Measurements from ENCODE around the gene PRKAA1. TPM values are rescaled to one million over a fixed set of nuclear protein-coding genes. Genes with fewer than 3 reads are reported as not detected.
"Not testable (repeated sequence)": the region's sequence is repeated elsewhere in the genome, so short reads cannot be mapped to it uniquely, and the experiment has no call there.

PRKAA1 gene
- total RNA-seq, 4 donors from 2014 or later: 67.1 to 120 (median 92.8) TPM

- TF ChIP-seq, protein P1, sequence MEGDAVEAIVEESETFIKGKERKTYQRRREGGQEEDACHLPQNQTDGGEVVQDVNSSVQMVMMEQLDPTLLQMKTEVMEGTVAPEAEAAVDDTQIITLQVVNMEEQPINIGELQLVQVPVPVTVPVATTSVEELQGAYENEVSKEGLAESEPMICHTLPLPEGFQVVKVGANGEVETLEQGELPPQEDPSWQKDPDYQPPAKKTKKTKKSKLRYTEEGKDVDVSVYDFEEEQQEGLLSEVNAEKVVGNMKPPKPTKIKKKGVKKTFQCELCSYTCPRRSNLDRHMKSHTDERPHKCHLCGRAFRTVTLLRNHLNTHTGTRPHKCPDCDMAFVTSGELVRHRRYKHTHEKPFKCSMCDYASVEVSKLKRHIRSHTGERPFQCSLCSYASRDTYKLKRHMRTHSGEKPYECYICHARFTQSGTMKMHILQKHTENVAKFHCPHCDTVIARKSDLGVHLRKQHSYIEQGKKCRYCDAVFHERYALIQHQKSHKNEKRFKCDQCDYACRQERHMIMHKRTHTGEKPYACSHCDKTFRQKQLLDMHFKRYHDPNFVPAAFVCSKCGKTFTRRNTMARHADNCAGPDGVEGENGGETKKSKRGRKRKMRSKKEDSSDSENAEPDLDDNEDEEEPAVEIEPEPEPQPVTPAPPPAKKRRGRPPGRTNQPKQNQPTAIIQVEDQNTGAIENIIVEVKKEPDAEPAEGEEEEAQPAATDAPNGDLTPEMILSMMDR (IDR thresholded peaks at IDR 0.05): no peak
- ATAC-seq (ENCODE audit: low FRiP score) (peak; percentile 64), DNase-seq (ENCODE audit: low spot score) (peak; percentile 63)
Observed at GRCh38 chr5:40797273-40798011, 732 bp downstream of the PRKAA1 start.

DNA sequence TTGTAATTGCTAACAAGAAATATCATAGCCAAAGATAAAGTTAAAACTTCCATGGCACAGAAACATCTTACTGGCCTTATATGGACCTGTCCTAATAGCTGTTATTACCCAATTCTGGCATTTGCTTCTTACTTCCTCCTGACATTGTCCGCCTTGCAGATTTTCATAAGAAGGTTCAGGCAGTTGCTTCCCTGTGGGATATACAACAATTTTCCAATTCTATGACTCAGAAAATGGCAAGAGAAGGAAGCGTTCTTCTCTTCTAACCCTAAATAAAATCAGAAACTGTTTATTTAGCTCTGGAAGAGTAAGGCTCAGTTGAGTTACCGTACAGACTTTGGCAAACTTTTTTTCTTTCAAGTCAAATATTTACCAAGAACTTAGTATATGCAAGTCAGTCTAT, 1.7 kb downstream of the PRKAA1 start:
- TF ChIP-seq, protein P1 (IDR thresholded peaks at IDR 0.05): no peak
- ATAC-seq (ENCODE audit: low FRiP score) (no peak), DNase-seq (ENCODE audit: low spot score) (no peak)

DNA sequence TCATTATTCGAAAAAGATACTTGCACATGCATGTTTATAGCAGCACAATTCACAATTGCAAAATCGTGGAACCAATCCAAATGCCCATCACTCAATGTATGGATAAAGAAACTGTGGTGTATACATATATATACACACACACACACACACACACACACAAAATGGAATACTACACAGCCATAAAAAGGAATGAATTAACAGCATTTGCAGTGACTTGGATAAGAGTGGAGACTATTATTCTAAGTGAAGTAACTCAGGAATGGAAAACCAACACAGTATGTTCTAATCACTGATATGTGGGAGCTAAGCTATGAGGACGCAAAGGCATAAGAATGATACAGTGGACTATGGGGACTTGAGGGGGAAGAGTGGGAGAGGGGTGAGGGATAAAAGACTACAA, 3.3 kb downstream of the PRKAA1 start:
- DNase-seq (ENCODE audit: low spot score); ATAC-seq (ENCODE audit: low FRiP score): not testable (repeated sequence)

DNA sequence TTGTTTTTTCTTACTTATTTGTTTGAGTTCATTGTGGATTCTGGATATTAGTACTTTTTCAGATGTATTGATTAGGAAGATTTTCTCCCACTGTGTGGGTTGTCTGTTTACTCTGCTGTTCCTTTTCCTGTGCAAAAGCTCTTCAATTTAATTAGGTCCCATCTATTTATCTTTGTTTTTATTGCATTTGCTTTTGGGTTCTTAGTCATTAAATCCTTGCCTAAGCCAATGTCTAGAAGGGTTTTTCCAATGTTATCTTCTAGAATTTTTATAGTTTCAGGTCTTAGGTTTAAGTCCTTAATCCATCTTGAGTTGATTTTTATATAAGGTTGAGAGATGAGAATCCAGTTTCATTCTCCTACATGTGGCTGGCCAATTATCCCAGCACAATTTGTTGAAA, 3.8 kb downstream of the PRKAA1 start:
- DNase-seq (ENCODE audit: low spot score); ATAC-seq (ENCODE audit: low FRiP score): not testable (repeated sequence)

- DNase-seq (ENCODE audit: low spot score); ATAC-seq (ENCODE audit: low FRiP score): not testable (repeated sequence)
Observed at GRCh38 chr5:40792691-40793090, 5.5 kb downstream of the PRKAA1 start.

- DNase-seq (ENCODE audit: low spot score) (no peak), ATAC-seq (ENCODE audit: low FRiP score) (no peak)
- TF ChIP-seq, protein P1 (IDR thresholded peaks at IDR 0.05): no peak
Observed at GRCh38 chr5:40791715-40792139, 6.4 kb downstream of the PRKAA1 start.

- ATAC-seq (ENCODE audit: low FRiP score) (peak; percentile 57), DNase-seq (ENCODE audit: low spot score) (no peak)
- TF ChIP-seq, protein P1 (IDR thresholded peaks at IDR 0.05): no peak
Observed at GRCh38 chr5:40790947-40791593, 7.1 kb downstream of the PRKAA1 start.

GRCh38 chr5:40788941-40789340, 9.2 kb downstream of the PRKAA1 start:
- ATAC-seq (ENCODE audit: low FRiP score); DNase-seq (ENCODE audit: low spot score): not testable (repeated sequence)

- no peak for DNase-seq (ENCODE audit: low spot score)
- TF ChIP-seq, protein P1 (IDR thresholded peaks at IDR 0.05): no peak
- no peak for ATAC-seq (ENCODE audit: low FRiP score)
Observed at GRCh38 chr5:40787986-40788385, 10.2 kb downstream of the PRKAA1 start.

- DNase-seq (ENCODE audit: low spot score); ATAC-seq (ENCODE audit: low FRiP score): not testable (repeated sequence)
Observed at GRCh38 chr5:40786664-40787063, 11.5 kb downstream of the PRKAA1 start.
